Loucy (cell line): ENCODE data around the gene MBD5.

Experiments
- CTCF ChIP-seq: fragments of 200-600 bp; sonication (generic); conservative IDR thresholded peaks from 2 replicates; pipeline ENCODE4 v1.5.1; 2014; ENCODE audit warnings: mild to moderate bottlenecking, antibody characterized with exemption, low read length
- EZH2phosphoT487 ChIP-seq: fragments of 200-600 bp; IDR thresholded peaks from 2 replicates; pipeline ENCODE4 v1.6.1; 2018; ENCODE audit warnings: antibody characterized with exemption, mild to moderate bottlenecking, moderate library complexity, borderline replicate concordance

- no peak for TF ChIP-seq CTCF
- no peak for TF ChIP-seq EZH2phosphoT487
These were observed 25.9 kb downstream of the MBD5 start for GRCh38 chr2:148046802-148047201.
